Omental fat pad (tissue), 4 donors: ENCODE results near the gene URGCP. TPM values are rescaled to one million over a fixed set of nuclear protein-coding genes. Genes with fewer than 3 reads are reported as not detected.

ENCODE experiments used
- ATAC-seq: fragments of 150-250 bp; one replicate; pipeline ENCODE4 v1.9.1; 2016; ENCODE audit warnings: mild to moderate bottlenecking, moderate library complexity; ENCODE audit not compliant: low FRiP score
- DNase-seq: peaks from one replicate; pipeline ENCODE4 v3.0.0-alpha.2; 2019; ENCODE audit warnings: low spot score
- total RNA-seq, 4 donors: library from RNA; depleted of rRNA; stranded (reverse); fragments of >200 nt; gene quantifications; one replicate each; pipeline ENCODE4 v1.1.0, GENCODE V29; 2016
- TF ChIP-seq, protein P1 (sequence below), 3 donors: fragments of 450-650 bp; IDR thresholded peaks; one replicate each; pipeline ENCODE4 v1.5.1; 2016 to 2017; ENCODE audit warnings: antibody characterized with exemption in 3 of 3, mild to moderate bottlenecking in 3 of 3, moderate library complexity in 2 of 3

Gene URGCP
- total RNA-seq, 4 donors from 2014 or later: 25.2 to 45.3 (median 25.6) TPM

DNA sequence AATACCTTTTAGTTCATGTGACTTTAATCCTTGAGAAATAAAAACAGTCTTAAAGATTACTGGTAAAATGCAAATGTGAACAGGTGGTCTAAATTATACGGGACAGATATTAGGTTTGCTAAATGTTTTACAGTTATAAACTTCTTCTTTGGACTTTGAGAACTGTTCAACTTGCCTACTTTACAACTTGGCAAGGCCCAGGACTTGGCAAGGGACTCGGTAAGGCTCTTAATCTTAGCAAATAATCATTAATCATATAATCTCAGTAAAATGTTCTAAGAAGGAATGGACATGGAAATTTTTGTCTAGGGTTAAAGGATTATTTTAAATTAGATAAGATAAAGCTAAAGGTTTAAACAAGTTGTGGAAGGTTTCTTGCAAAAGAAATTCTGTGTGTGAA is 15.0 kb upstream of the URGCP start:
- no peak for ATAC-seq
- no peak for DNase-seq
- TF ChIP-seq, protein P1, sequence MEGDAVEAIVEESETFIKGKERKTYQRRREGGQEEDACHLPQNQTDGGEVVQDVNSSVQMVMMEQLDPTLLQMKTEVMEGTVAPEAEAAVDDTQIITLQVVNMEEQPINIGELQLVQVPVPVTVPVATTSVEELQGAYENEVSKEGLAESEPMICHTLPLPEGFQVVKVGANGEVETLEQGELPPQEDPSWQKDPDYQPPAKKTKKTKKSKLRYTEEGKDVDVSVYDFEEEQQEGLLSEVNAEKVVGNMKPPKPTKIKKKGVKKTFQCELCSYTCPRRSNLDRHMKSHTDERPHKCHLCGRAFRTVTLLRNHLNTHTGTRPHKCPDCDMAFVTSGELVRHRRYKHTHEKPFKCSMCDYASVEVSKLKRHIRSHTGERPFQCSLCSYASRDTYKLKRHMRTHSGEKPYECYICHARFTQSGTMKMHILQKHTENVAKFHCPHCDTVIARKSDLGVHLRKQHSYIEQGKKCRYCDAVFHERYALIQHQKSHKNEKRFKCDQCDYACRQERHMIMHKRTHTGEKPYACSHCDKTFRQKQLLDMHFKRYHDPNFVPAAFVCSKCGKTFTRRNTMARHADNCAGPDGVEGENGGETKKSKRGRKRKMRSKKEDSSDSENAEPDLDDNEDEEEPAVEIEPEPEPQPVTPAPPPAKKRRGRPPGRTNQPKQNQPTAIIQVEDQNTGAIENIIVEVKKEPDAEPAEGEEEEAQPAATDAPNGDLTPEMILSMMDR (IDR thresholded peaks at IDR 0.05): no peak

DNA sequence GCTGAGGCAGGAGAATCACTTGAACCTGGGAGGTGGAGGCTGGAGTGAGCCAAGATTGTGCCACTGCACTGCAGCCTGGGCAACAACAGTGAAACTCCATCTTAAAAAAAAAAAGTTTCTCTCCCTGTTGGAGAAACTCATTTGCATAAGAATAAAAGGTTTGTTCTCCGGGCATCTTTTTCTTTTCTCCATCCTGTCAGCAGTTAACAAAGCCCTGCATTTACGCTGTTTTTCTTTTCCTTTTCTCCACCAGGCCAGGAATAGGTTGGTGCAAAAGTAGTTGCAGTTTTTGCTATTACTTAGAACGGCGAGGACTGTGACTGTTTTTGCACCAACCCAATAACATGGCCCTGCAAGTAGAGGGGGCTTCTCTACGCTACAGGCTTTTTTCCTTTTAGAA is 9.5 kb upstream of the URGCP start:
- DNase-seq (no peak), ATAC-seq (no peak)
- TF ChIP-seq, protein P1 (IDR thresholded peaks at IDR 0.05): no peak

DNA sequence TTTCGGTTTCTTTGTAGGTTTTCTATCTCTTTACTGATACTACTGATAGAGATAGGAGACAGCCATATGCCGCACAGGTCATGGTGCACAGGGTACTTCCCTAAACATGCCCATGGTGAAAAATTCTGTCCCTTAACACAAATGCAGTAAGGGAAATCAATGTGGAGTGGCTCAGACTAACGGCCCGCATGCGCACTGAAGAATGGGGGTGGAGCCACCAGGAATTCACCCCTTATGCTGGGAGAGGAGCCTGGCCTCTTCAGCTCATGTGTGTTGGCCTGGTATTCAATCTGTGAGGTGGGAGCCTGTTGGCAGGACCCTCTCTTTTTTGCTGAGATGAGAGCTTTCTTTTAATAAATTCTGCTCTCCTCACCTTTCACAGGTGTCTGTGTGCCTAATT is 8.4 kb upstream of the URGCP start:
- no peak for ATAC-seq
- TF ChIP-seq, protein P1 (IDR thresholded peaks at IDR 0.05): no peak
- DNase-seq: no peak

DNA sequence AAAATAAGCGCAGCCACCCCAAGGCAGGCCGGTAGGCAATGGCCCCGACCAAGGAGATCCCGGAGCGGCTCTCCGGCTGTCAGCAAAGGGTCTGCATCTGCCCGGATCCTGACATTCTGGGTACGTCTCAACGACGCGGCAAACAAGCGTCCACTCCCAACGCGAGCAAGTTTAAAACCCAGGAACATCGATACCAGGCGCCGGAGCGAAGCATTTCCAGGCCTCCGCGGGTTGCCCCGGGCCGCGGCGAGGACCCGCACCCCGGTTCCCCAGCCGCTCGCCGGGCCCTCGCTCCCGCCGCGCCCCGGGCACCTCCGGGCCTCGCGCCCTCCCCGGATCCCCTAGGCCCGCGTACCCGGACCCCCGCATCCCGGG is 453 bp downstream of the URGCP start:
- TF ChIP-seq, protein P1 (IDR thresholded peaks at IDR 0.05): no peak
- DNase-seq (peak; percentile 31), ATAC-seq (peak; percentile 25)

DNA sequence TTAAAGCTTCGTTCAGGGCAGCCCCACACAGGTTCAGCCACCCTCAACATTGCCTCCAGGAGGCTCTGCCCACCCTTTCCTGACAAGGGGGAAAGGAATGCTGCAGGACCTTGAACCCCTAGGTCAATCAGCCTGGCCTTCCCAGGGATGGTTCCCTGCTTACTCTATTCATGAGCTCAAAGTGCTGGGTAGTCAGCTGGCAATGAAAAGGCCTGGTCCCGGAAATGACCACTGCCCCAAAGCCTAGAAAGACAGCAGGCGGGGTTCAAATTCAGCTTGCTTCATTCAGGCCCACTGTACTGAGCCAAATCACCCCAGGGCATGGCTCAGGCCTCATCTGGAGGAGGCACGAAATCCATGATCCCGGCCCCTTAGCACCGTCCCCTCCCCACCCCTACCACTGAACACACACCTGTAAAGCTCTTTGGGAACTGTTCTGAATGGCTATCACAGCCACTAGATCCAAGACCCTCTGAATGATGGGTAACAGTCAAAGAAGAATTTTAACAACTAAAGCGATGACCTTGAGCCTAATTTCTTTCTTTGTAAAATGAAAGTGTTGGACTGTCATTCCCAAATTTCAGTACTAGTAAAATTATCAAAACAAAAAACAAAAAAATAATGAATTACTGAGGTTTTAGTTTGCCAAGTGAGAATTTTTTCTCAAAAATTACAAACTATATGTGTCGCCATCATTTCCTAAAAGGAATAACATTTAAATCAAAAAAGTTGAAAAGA is 1.0 kb downstream of the URGCP start:
- TF ChIP-seq, protein P1 (IDR thresholded peaks at IDR 0.05): no peak
- DNase-seq (peak; percentile 27), ATAC-seq (peak; percentile 58)

DNA sequence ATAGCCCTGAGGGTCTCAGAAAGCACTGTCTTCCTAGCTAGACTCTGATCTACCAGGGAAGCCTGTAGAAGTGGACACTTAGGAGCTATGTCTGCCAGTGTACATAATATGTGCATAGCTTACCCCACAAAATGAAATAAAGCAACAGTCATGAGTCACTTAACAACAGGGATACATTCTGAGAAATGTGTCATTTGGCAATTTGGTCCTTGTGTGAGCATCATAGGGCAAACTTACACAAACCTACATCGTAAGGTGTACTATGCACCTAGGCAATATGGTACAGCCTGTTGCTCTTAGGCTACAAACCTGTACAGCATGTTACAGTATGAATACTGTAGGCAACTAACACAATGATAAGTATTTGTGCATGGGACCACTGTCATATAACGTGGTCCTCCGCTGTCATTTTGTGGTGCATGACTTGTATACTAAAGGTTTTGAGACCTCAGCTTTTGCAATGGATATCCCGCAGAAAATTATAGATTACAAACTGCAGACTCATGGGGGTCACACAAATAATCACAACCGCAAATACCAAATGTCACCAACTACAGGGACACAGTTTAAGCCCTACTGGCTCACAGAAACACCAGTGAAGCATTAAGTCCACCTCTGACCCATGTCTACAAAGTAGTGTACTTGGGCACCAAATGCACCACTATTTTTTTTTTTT is 1.7 kb downstream of the URGCP start:
- ATAC-seq: no peak
- TF ChIP-seq, protein P1 (IDR thresholded peaks at IDR 0.05): no peak

More for the DNA sequence above, 1.7 kb downstream of the URGCP start:
- no peak for DNase-seq
